NAMALWA (cell line): Measurements from ENCODE around the gene SLC12A8.
"Not testable (repeated sequence)": the region's sequence is repeated elsewhere in the genome, so short reads cannot be mapped to it uniquely, and the experiment has no call there.

Experiments
- DNase-seq: peaks from one replicate; pipeline ENCODE4 v3.0.0-alpha.2; 2015; ENCODE audit warnings: low spot score

Gene SLC12A8

GRCh38 chr3:125112981-125113380 lies 99.6 kb downstream of the SLC12A8 start:
- DNase-seq: no peak

GRCh38 chr3:125110876-125111480 lies 101.6 kb downstream of the SLC12A8 start:
- DNase-seq: no peak

- DNase-seq: no peak
These were observed 102.3 kb downstream of the SLC12A8 start for GRCh38 chr3:125110016-125110875.

GRCh38 chr3:125109536-125109925 lies 103.0 kb downstream of the SLC12A8 start:
- no peak for DNase-seq

GRCh38 chr3:125108833-125109535 lies 103.6 kb downstream of the SLC12A8 start:
- no peak for DNase-seq

- no peak for DNase-seq
These were observed 104.5 kb downstream of the SLC12A8 start for GRCh38 chr3:125107861-125108567.

GRCh38 chr3:125107363-125107762 lies 105.2 kb downstream of the SLC12A8 start:
- DNase-seq: no peak

GRCh38 chr3:125105116-125105515 lies 107.4 kb downstream of the SLC12A8 start:
- no peak for DNase-seq

GRCh38 chr3:125104639-125105038 lies 107.9 kb downstream of the SLC12A8 start:
- no peak for DNase-seq

GRCh38 chr3:125103406-125103805 lies 109.1 kb downstream of the SLC12A8 start:
- no peak for DNase-seq

- DNase-seq: no peak
These were observed 110.1 kb downstream of the SLC12A8 start for GRCh38 chr3:125102470-125102869.

- no peak for DNase-seq
These were observed 113.8 kb downstream of the SLC12A8 start for GRCh38 chr3:125098611-125099291.

GRCh38 chr3:125090649-125091048 lies 121.9 kb downstream of the SLC12A8 start:
- no peak for DNase-seq

GRCh38 chr3:125087768-125088391 lies 124.7 kb downstream of the SLC12A8 start:
- DNase-seq: no peak

- no peak for DNase-seq
These were observed 127.4 kb downstream of the SLC12A8 start for GRCh38 chr3:125085166-125085565.

- no peak for DNase-seq
These were observed 128.8 kb downstream of the SLC12A8 start for GRCh38 chr3:125083776-125084175.

GRCh38 chr3:125082339-125082738 lies 130.2 kb downstream of the SLC12A8 start:
- DNase-seq: not testable (repeated sequence)

GRCh38 chr3:125080077-125080476 lies 132.5 kb downstream of the SLC12A8 start:
- no peak for DNase-seq

- no peak for DNase-seq
These were observed 132.9 kb downstream of the SLC12A8 start for GRCh38 chr3:125079675-125080045.

GRCh38 chr3:125078951-125079674 lies 133.4 kb downstream of the SLC12A8 start:
- DNase-seq: no peak

GRCh38 chr3:125077864-125078263 lies 134.7 kb downstream of the SLC12A8 start:
- DNase-seq: no peak
